ENCODE measurements around the gene CLIP2.

CLIP2 gene

DNA sequence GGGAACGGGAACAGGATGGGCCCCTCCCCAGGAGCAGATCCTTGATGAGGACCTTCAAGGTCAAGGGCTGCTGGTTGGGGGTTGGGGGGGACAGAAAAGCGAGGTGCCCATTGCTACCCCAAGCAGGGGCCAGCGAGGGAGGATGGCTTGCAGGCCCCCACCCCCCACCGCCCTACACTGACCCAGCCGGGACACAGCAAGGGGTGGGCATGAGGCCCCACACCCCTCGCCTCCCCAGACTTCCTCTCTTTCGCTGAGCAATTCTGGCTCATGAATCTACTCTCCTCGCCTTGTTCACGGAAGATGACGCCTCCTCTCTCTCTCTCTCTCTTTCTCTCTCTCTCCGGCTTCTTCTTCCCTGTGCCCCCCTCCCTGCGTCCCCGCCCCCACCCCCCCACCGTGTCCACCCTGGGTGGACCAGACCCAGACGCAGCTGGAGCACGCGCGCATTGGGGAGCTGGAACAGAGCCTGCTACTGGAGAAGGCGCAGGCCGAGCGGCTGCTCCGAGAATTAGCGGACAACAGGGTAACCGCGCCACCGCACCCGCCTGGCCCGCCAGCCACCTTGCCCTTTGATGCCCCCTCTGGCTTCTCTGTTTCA, 83.4 kb downstream of the CLIP2 start:
- ChIA-PET POLR2A (no interaction called here), CTCF (no interaction called here)
- Histone ChIP-seq H3K4me3 (ENCODE audit: low read depth, low read length) (no peak overlapping the region), H3K9me3 (ENCODE audit: control insufficient read depth, insufficient read depth, low read depth, low read length) (no peaks in the 10 kb centered on the region), H3K36me3 (ENCODE audit: control insufficient read depth in 2 of 2, insufficient read depth in 1 of 2, low read length in 2 of 2) (no peaks in the 10 kb centered on the region), H3K27ac (ENCODE audit: extremely low read depth, low read depth, low read length) (no peak overlapping the region), H3K4me1 (ENCODE audit: control insufficient read depth, insufficient read depth, low read length) (peaks cover 2% of the 10 kb centered on the region; the same call in 1 of the 2 replicates)
- TF ChIP-seq, protein P1, sequence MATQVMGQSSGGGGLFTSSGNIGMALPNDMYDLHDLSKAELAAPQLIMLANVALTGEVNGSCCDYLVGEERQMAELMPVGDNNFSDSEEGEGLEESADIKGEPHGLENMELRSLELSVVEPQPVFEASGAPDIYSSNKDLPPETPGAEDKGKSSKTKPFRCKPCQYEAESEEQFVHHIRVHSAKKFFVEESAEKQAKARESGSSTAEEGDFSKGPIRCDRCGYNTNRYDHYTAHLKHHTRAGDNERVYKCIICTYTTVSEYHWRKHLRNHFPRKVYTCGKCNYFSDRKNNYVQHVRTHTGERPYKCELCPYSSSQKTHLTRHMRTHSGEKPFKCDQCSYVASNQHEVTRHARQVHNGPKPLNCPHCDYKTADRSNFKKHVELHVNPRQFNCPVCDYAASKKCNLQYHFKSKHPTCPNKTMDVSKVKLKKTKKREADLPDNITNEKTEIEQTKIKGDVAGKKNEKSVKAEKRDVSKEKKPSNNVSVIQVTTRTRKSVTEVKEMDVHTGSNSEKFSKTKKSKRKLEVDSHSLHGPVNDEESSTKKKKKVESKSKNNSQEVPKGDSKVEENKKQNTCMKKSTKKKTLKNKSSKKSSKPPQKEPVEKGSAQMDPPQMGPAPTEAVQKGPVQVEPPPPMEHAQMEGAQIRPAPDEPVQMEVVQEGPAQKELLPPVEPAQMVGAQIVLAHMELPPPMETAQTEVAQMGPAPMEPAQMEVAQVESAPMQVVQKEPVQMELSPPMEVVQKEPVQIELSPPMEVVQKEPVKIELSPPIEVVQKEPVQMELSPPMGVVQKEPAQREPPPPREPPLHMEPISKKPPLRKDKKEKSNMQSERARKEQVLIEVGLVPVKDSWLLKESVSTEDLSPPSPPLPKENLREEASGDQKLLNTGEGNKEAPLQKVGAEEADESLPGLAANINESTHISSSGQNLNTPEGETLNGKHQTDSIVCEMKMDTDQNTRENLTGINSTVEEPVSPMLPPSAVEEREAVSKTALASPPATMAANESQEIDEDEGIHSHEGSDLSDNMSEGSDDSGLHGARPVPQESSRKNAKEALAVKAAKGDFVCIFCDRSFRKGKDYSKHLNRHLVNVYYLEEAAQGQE (tag by site-specific recombination; IDR thresholded peaks at IDR 0.05) = no peak
- TF ChIP-seq ZNF132 (tag by site-specific recombination; IDR thresholded peaks at IDR 0.05; ENCODE audit: borderline replicate concordance) = no peak
- no peak for TF ChIP-seq ZNF37A (tag by site-specific recombination; IDR thresholded peaks at IDR 0.05)
- TF ChIP-seq, protein P2, sequence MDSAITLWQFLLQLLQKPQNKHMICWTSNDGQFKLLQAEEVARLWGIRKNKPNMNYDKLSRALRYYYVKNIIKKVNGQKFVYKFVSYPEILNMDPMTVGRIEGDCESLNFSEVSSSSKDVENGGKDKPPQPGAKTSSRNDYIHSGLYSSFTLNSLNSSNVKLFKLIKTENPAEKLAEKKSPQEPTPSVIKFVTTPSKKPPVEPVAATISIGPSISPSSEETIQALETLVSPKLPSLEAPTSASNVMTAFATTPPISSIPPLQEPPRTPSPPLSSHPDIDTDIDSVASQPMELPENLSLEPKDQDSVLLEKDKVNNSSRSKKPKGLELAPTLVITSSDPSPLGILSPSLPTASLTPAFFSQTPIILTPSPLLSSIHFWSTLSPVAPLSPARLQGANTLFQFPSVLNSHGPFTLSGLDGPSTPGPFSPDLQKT (IDR thresholded peaks at IDR 0.05; ENCODE audit: borderline replicate concordance, low read depth, low read length) = no peak
- no peak for TF ChIP-seq ZNF335 (tag by site-specific recombination; conservative IDR thresholded peaks at IDR 0.05)
- no peak for TF ChIP-seq SP2 (tag by site-specific recombination; IDR thresholded peaks at IDR 0.05)
- TF ChIP-seq ZNF626 (tag by site-specific recombination; IDR thresholded peaks at IDR 0.05) = no peak
- no peak for TF ChIP-seq OVOL3 (tag by site-specific recombination; IDR thresholded peaks at IDR 0.05)
- no peak for TF ChIP-seq ZNF16 (tag by site-specific recombination; IDR thresholded peaks at IDR 0.05; ENCODE audit: low read depth)
- no peak for TF ChIP-seq ZNF133 (tag by site-specific recombination; IDR thresholded peaks at IDR 0.05)
- TF ChIP-seq ZNF404 (tag by site-specific recombination; IDR thresholded peaks at IDR 0.05) = no peak
- TF ChIP-seq ZNF121 (tag by site-specific recombination; IDR thresholded peaks at IDR 0.05) = no peak
- TF ChIP-seq EGR2 (tag by site-specific recombination; IDR thresholded peaks at IDR 0.05; ENCODE audit: low read depth) = no peak
- no peak for TF ChIP-seq ZFP41 (tag by site-specific recombination; IDR thresholded peaks at IDR 0.05; ENCODE audit: borderline replicate concordance)
- no peak for TF ChIP-seq ZNF701 (tag by site-specific recombination; IDR thresholded peaks at IDR 0.05)
- no peak for TF ChIP-seq ZBTB21 (tag by site-specific recombination; IDR thresholded peaks at IDR 0.05)
- TF ChIP-seq ZNF311 (tag by site-specific recombination; IDR thresholded peaks at IDR 0.05; ENCODE audit: borderline replicate concordance) = no peak
- TF ChIP-seq ZSCAN30 (tag by site-specific recombination; IDR thresholded peaks at IDR 0.05) = no peak
- TF ChIP-seq ZIC2 (tag by site-specific recombination; IDR thresholded peaks at IDR 0.05) = no peak
- TF ChIP-seq, protein P3, sequence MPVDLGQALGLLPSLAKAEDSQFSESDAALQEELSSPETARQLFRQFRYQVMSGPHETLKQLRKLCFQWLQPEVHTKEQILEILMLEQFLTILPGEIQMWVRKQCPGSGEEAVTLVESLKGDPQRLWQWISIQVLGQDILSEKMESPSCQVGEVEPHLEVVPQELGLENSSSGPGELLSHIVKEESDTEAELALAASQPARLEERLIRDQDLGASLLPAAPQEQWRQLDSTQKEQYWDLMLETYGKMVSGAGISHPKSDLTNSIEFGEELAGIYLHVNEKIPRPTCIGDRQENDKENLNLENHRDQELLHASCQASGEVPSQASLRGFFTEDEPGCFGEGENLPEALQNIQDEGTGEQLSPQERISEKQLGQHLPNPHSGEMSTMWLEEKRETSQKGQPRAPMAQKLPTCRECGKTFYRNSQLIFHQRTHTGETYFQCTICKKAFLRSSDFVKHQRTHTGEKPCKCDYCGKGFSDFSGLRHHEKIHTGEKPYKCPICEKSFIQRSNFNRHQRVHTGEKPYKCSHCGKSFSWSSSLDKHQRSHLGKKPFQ (tag by site-specific recombination; IDR thresholded peaks at IDR 0.05) = no peak

DNA sequence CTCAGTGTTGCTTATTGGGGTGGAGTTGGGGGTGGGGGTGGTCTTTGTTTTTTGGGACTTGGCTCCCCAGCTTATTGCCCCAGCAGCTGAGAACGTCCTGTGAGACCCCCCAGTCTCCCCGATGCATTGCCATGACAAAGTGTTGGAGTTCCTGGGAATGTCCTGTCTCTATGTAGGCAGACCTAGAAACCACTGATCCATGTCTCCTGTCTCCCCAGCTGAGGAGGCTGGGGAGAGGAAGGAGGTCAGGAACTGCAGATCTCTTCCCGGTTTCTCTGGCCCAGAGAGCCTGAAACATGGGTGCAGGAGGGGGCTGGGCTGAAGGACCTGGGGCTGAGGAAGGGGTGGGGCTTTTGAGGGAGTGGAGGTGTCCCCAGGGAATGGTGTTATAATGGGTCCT, 84.3 kb downstream of the CLIP2 start:
- Histone ChIP-seq H3K4me3 (ENCODE audit: low read depth, low read length) (no peak overlapping the region), H3K9me3 (ENCODE audit: control insufficient read depth, insufficient read depth, low read depth, low read length) (no peaks in the 10 kb centered on the region), H3K27ac (ENCODE audit: extremely low read depth, low read depth, low read length) (no peak overlapping the region), H3K36me3 (ENCODE audit: control insufficient read depth in 2 of 2, insufficient read depth in 1 of 2, low read length in 2 of 2) (no peaks in the 10 kb centered on the region), H3K4me1 (ENCODE audit: control insufficient read depth, insufficient read depth, low read length) (peaks cover 2% of the 10 kb centered on the region; the same call in 1 of the 2 replicates)
- POLR2A ChIA-PET = no interaction called here
- CTCF ChIA-PET = no interaction called here
- no peak for TF ChIP-seq ZNF404 (tag by site-specific recombination; IDR thresholded peaks at IDR 0.05)
- TF ChIP-seq ZNF140 (tag by site-specific recombination; IDR thresholded peaks at IDR 0.05) = no peak
- TF ChIP-seq ZNF175 (tag by site-specific recombination; IDR thresholded peaks at IDR 0.05) = no peak
- no peak for TF ChIP-seq MZF1 (tag by site-specific recombination; IDR thresholded peaks at IDR 0.05; ENCODE audit: borderline replicate concordance)
- no peak for TF ChIP-seq ZNF174 (tag by site-specific recombination; IDR thresholded peaks at IDR 0.05)
- TF ChIP-seq ZNF548 (tag by site-specific recombination; IDR thresholded peaks at IDR 0.05) = no peak
- TF ChIP-seq, protein P4, sequence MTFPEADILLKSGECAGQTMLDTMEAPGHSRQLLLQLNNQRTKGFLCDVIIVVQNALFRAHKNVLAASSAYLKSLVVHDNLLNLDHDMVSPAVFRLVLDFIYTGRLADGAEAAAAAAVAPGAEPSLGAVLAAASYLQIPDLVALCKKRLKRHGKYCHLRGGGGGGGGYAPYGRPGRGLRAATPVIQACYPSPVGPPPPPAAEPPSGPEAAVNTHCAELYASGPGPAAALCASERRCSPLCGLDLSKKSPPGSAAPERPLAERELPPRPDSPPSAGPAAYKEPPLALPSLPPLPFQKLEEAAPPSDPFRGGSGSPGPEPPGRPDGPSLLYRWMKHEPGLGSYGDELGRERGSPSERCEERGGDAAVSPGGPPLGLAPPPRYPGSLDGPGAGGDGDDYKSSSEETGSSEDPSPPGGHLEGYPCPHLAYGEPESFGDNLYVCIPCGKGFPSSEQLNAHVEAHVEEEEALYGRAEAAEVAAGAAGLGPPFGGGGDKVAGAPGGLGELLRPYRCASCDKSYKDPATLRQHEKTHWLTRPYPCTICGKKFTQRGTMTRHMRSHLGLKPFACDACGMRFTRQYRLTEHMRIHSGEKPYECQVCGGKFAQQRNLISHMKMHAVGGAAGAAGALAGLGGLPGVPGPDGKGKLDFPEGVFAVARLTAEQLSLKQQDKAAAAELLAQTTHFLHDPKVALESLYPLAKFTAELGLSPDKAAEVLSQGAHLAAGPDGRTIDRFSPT (tag by site-specific recombination; IDR thresholded peaks at IDR 0.05) = no peak
- TF ChIP-seq GLIS1 (tag by site-specific recombination; IDR thresholded peaks at IDR 0.05) = no peak
- no peak for TF ChIP-seq ZNF394 (tag by site-specific recombination; IDR thresholded peaks at IDR 0.05; ENCODE audit: borderline replicate concordance)
- no peak for TF ChIP-seq ZNF423 (tag by site-specific recombination; IDR thresholded peaks at IDR 0.05)
- TF ChIP-seq ZNF24 (tag by site-specific recombination; IDR thresholded peaks at IDR 0.05) = no peak

All from HEK293 (cell line).